Cardiac fibroblast (primary cell): Measurements from ENCODE around the gene DBNDD2.

Experiments used
- DNase-seq, 2 donors: peaks; one replicate each; pipeline versions ENCODE4 v3.0.0 to v3.0.0-alpha.2; 2010; ENCODE audit warnings: low read depth in 2 of 2
- H3K4me3 ChIP-seq, 2 donors: replicated peaks in 1 of 2; 1 replicate in 1 of 2; 2 replicates in 1 of 2; pipeline ENCODE4 v1.5.1; 2011; ENCODE audit warnings: low read depth in 2 of 2, low read length in 2 of 2, mild to moderate bottlenecking in 2 of 2, moderate library complexity in 1 of 2
- CTCF ChIP-seq: IDR thresholded peaks from one replicate; pipeline ENCODE4 v1.5.1; 2011; ENCODE audit warnings: low read depth, mild to moderate bottlenecking, low read length, inconsistent platforms

The DBNDD2 gene

GRCh38 chr20:45452772-45453691, 44.9 kb downstream of the DBNDD2 start:
- no peak overlapping the region for H3K4me3 ChIP-seq
- no peak for TF ChIP-seq CTCF
- DNase-seq, result no peak

GRCh38 chr20:45456632-45457031, 48.5 kb downstream of the DBNDD2 start:
- no peak overlapping the region for H3K4me3 ChIP-seq
- peak; percentile 7 to 30 for DNase-seq
- TF ChIP-seq CTCF, result peak; percentile 21

DNA sequence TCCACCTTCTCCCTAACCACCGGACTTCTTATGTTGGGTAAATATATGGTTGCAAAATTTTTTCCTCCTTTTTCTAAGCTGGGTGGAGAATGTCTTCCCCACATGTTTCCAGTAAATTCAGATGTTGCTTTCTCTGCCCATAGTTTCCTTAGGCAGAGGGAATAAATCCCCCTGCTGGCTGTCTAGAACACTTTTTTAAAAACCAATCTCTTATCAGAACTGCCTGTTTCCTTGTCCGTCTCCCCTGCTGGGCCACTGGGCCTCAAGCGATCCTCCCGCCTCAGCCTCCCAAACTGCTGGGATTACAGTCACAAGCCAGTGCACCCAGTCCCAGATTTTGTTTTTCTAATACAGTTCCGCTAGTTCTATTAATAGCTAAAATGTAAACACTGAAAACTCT, 51.5 kb downstream of the DBNDD2 start:
- peak in 1 of 2 donors; percentile 7 for DNase-seq
- H3K4me3 ChIP-seq, result no peak overlapping the region
- peak; percentile 4 for TF ChIP-seq CTCF
